ENCODE measurements around the gene PEAR1.

GRCh38 chr1:156933136-156933535, 39.6 kb downstream of the PEAR1 start:
- TF ChIP-seq, protein P1, sequence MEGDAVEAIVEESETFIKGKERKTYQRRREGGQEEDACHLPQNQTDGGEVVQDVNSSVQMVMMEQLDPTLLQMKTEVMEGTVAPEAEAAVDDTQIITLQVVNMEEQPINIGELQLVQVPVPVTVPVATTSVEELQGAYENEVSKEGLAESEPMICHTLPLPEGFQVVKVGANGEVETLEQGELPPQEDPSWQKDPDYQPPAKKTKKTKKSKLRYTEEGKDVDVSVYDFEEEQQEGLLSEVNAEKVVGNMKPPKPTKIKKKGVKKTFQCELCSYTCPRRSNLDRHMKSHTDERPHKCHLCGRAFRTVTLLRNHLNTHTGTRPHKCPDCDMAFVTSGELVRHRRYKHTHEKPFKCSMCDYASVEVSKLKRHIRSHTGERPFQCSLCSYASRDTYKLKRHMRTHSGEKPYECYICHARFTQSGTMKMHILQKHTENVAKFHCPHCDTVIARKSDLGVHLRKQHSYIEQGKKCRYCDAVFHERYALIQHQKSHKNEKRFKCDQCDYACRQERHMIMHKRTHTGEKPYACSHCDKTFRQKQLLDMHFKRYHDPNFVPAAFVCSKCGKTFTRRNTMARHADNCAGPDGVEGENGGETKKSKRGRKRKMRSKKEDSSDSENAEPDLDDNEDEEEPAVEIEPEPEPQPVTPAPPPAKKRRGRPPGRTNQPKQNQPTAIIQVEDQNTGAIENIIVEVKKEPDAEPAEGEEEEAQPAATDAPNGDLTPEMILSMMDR (IDR thresholded peaks at IDR 0.05) = no peak
- no peak for TF ChIP-seq POLR2A (IDR thresholded peaks at IDR 0.05)

All from ovary (tissue), 3 donors.